Uterus (tissue), 2 donors: Measurements from ENCODE around the gene LRP2BP.

Source experiments
- CTCF ChIP-seq, 4 experiments: fragments of 200-600 bp in 2 of 4; fragments of 450-650 bp in 2 of 4; sonication (generic) in 2 of 4; IDR thresholded peaks; one replicate each; pipeline ENCODE4 v1.5.1; 2016 to 2019; ENCODE audit warnings: antibody characterized with exemption in 4 of 4, mild to moderate bottlenecking in 2 of 4, moderate library complexity in 1 of 4
- POLR2A ChIP-seq, 2 donors: fragments of 450-650 bp; IDR thresholded peaks; one replicate each; pipeline ENCODE4 v1.6.1; 2016; ENCODE audit warnings: antibody characterized with exemption in 2 of 2, mild to moderate bottlenecking in 1 of 2, moderate library complexity in 1 of 2

- TF ChIP-seq POLR2A (IDR thresholded peaks at IDR 0.05) (no peak), CTCF (IDR thresholded peaks at IDR 0.05) (no peak)
Measured at GRCh38 chr4:185384930-185385331, 10.8 kb downstream of the LRP2BP start.
